Gastrocnemius medialis (tissue), 4 donors: ENCODE data around the gene DUSP8. TPM values are rescaled to one million over a fixed set of nuclear protein-coding genes. Genes with fewer than 3 reads are reported as not detected.

Experiments
- ATAC-seq, 2 donors: fragments of 150-250 bp; one replicate each; pipeline ENCODE4 v1.9.1; 2016
- DNase-seq, 2 donors: peaks; one replicate each; pipeline ENCODE4 v3.0.0-alpha.2; 2019
- H3K27ac ChIP-seq, 4 donors: fragments of 200-600 bp; sonication (generic); 1 replicate in 1 of 4; 2 replicates in 3 of 4; pipeline ENCODE4 v1.5.1; 2016 to 2018; ENCODE audit warnings: mild to moderate bottlenecking in 2 of 4, moderate library complexity in 1 of 4
- H3K27me3 ChIP-seq, 3 donors: fragments of 200-600 bp; sonication (generic) in 2 of 3; 1 replicate in 1 of 3; 2 replicates in 2 of 3; pipeline versions ENCODE4 v1.5.1 to v1.6.0; 2016 to 2019; ENCODE audit warnings: mild to moderate bottlenecking in 1 of 3, moderate library complexity in 1 of 3
- H3K36me3 ChIP-seq, 2 donors: fragments of 200-600 bp; sonication (generic) in 1 of 2; one replicate each; pipeline ENCODE4 v1.5.1; 2017 to 2018
- H3K4me1 ChIP-seq, 2 donors: fragments of 200-600 bp; sonication (generic) in 1 of 2; one replicate each; pipeline ENCODE4 v1.5.1; 2016 to 2017; ENCODE audit warnings: mild to moderate bottlenecking in 2 of 2
- H3K4me3 ChIP-seq, 4 donors: fragments of 200-600 bp; sonication (generic) in 3 of 4; 1 replicate in 1 of 4; 2 replicates in 3 of 4; pipeline ENCODE4 v1.5.1; 2016 to 2019; ENCODE audit warnings: mild to moderate bottlenecking in 2 of 4
- H3K9me3 ChIP-seq, 3 donors: fragments of 200-600 bp; sonication (generic) in 2 of 3; 1 replicate in 1 of 3; 2 replicates in 2 of 3; pipeline ENCODE4 v1.5.1; 2016 to 2019
- POLR2A ChIP-seq, 2 donors: fragments of 450-650 bp; IDR thresholded peaks; one replicate each; pipeline ENCODE4 v1.6.1; 2017; ENCODE audit warnings: antibody characterized with exemption in 2 of 2, mild to moderate bottlenecking in 2 of 2, moderate library complexity in 2 of 2
- in situ Hi-C, 4 donors: fragments of 200-750 bp; cut with MboI; loops; one replicate each; pipeline versions ENCODE4 v1.15.0 to v1.8.0; 2017; ENCODE audit warnings: low sequenced_read_pairs in 4 of 4
- intact Hi-C: fragments of 100-400 bp; cut with DNase I; formaldehyde crosslinking; loops from one replicate; pipeline ENCODE4 v1.15.1; 2023; ENCODE audit warnings: low total_unique reads
- total RNA-seq, 4 donors: library from RNA; depleted of rRNA; stranded (reverse); fragments of >200 nt; gene quantifications; one replicate each; pipeline versions ENCODE4 v1.1.0 to v1.2.3, GENCODE V29; 2016
- TF ChIP-seq, protein P1 (sequence below), 5 experiments: fragments of 450-650 bp in 3 of 5; fragments of 200-600 bp in 2 of 5; sonication (generic) in 2 of 5; IDR thresholded peaks in 4 of 5; conservative IDR thresholded peaks in 1 of 5; 1 replicate in 4 of 5; 2 replicates in 1 of 5; pipeline ENCODE4 v1.5.1; 2016 to 2019; ENCODE audit warnings: antibody characterized with exemption in 5 of 5, mild to moderate bottlenecking in 3 of 5, moderate library complexity in 3 of 5

DUSP8 gene
- total RNA-seq, 4 donors from 2014 or later: 2.6 to 25.9 (median 6.3) TPM

DNA sequence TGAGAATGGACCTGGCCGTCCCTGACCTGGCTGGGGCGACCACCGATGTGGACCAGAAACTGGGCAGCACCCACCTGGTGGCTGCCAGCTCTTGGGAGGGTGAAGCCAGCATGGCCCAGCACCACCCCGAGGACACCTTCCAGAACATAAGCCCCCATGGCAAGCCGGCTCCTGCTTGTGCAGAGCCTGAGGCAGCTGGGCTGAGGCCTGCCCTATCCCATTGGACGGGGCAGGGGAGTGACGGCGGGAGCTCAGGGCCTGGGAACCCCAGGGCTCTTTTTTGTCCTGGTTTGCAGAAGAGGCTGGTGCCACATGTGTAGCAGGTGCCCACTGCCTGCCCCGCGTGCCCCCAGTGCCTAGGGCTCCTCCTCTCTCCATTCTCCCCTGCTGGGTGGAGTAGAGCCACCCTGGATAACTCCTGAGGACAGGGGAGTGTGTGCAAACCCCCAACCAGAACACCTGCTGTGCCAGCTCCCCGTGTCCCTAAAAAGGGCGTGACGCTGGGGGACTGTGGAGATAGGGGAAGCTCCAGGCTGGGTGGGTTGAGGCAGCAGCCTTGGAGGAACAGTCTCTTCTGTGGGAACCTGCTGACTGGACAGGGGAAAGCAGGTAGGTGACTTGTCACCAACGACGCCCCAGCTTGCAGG, 11.9 kb downstream of the DUSP8 start:
- Histone ChIP-seq H3K4me3 (no peak overlapping the region), H3K4me1 (peaks cover 21 to 46% of the 10 kb centered on the region in 2 donors), H3K9me3 (no peaks in the 10 kb centered on the region), H3K36me3 (no peaks in the 10 kb centered on the region), H3K27ac (peak overlapping the region; percentile 87 to 95 (median 92)), H3K27me3 (no peaks in the 10 kb centered on the region)
- TF ChIP-seq, protein P1, sequence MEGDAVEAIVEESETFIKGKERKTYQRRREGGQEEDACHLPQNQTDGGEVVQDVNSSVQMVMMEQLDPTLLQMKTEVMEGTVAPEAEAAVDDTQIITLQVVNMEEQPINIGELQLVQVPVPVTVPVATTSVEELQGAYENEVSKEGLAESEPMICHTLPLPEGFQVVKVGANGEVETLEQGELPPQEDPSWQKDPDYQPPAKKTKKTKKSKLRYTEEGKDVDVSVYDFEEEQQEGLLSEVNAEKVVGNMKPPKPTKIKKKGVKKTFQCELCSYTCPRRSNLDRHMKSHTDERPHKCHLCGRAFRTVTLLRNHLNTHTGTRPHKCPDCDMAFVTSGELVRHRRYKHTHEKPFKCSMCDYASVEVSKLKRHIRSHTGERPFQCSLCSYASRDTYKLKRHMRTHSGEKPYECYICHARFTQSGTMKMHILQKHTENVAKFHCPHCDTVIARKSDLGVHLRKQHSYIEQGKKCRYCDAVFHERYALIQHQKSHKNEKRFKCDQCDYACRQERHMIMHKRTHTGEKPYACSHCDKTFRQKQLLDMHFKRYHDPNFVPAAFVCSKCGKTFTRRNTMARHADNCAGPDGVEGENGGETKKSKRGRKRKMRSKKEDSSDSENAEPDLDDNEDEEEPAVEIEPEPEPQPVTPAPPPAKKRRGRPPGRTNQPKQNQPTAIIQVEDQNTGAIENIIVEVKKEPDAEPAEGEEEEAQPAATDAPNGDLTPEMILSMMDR (IDR thresholded peaks at IDR 0.05 in 4 of 5, conservative IDR thresholded peaks at IDR 0.05 in 1 of 5): no peak
- TF ChIP-seq POLR2A (IDR thresholded peaks at IDR 0.05): no peak
- in situ Hi-C loops (no loop called here), intact Hi-C loops (no loop called here)
- DNase-seq: no peak
- peak in 1 of 2 donors; percentile 3 for ATAC-seq

DNA sequence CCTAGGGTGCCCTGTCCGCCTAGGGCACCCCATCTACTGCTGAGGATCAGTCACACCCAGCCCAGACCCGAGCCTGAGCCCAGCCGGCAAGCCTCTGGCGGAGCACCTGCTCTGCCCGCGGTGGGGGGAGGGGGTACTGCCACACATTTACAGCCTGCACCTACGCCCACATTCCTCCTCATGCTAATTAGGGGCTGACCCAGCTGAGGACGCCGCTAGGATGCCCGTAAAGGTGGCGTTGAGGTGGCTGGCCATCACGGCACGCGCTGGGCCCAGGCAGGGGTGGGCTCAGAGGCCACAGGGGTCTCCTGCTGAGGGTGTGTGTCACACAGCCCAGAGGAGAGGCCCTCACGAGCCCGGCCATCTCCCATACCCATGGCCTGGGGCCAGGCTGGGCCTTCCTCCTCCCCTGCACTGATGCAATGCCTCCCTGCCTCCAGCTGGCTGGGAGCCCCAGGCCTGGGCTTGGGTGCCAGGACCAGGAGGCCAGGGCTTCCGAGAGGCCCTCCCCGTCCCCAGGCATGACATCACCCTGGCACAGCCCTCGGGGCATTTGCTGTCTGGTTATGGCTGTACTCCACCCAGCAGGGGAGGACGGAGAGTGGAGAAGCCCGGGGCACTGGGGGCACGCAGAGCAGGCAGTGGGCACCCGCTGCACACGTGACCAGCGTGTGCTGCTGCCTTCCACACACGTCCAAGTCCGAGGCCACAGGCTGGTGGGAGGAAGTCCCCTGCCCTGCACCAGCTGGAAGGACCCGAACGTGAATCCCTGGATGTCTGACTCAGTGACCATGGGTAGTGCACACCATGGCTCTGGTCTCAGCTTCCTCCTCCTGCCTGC, 12.7 kb downstream of the DUSP8 start:
- Histone ChIP-seq H3K27me3 (no peaks in the 10 kb centered on the region), H3K9me3 (no peaks in the 10 kb centered on the region), H3K4me3 (peak overlapping the region in 3 of 4 donors; percentile 17 to 27 (median 22)), H3K27ac (peak overlapping the region; percentile 87 to 95 (median 92)), H3K4me1 (peaks cover 21 to 41% of the 10 kb centered on the region in 2 donors), H3K36me3 (no peaks in the 10 kb centered on the region)
- intact Hi-C loops: loop anchor here (1.0 kb wide), 2 partner anchors 12 to 13 kb away; partner anchors contain the start of gene DUSP8
- DNase-seq (peak; percentile 79 to 96), ATAC-seq (peak; percentile 82 to 85)
- in situ Hi-C loops: no loop called here
- peak in 1 of 2 donors; percentile 43 for TF ChIP-seq POLR2A (IDR thresholded peaks at IDR 0.05)
- TF ChIP-seq, protein P1 (IDR thresholded peaks at IDR 0.05 in 4 of 5, conservative IDR thresholded peaks at IDR 0.05 in 1 of 5): peak in 2 of 5 experiments; percentile 26 to 27

DNA sequence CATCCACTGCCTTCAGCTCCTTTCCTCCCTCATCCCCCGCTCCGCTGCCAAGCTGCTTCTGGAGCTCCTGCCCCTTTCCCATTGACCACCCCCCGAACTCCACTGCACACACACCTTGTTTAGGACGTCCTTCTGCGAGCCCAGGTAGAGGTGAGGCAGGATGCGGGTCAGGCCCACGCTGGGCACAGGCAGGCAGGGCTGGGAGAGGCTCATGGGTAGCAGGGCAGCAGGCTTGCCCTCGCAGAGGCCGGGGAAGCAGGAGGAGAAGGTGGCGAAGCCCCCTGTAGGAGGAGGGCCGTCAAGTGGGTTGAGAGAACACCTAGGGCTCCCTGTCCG, 13.3 kb downstream of the DUSP8 start:
- no peak for TF ChIP-seq POLR2A (IDR thresholded peaks at IDR 0.05)
- TF ChIP-seq, protein P1 (IDR thresholded peaks at IDR 0.05 in 4 of 5, conservative IDR thresholded peaks at IDR 0.05 in 1 of 5): no peak
- Histone ChIP-seq H3K4me3 (peak overlapping the region in 1 of 4 donors; percentile 27), H3K36me3 (no peaks in the 10 kb centered on the region), H3K27ac (peak overlapping the region; percentile 87 to 95 (median 92)), H3K4me1 (peaks cover 22 to 41% of the 10 kb centered on the region in 2 donors), H3K27me3 (no peaks in the 10 kb centered on the region), H3K9me3 (no peaks in the 10 kb centered on the region)
- in situ Hi-C loops (no loop called here), intact Hi-C loops (loop anchor here (1.0 kb wide), 2 partner anchors 11 to 14 kb away; partner anchors contain the start of gene DUSP8)
- ATAC-seq: peak in 1 of 2 donors; percentile 1
- no peak for DNase-seq

DNA sequence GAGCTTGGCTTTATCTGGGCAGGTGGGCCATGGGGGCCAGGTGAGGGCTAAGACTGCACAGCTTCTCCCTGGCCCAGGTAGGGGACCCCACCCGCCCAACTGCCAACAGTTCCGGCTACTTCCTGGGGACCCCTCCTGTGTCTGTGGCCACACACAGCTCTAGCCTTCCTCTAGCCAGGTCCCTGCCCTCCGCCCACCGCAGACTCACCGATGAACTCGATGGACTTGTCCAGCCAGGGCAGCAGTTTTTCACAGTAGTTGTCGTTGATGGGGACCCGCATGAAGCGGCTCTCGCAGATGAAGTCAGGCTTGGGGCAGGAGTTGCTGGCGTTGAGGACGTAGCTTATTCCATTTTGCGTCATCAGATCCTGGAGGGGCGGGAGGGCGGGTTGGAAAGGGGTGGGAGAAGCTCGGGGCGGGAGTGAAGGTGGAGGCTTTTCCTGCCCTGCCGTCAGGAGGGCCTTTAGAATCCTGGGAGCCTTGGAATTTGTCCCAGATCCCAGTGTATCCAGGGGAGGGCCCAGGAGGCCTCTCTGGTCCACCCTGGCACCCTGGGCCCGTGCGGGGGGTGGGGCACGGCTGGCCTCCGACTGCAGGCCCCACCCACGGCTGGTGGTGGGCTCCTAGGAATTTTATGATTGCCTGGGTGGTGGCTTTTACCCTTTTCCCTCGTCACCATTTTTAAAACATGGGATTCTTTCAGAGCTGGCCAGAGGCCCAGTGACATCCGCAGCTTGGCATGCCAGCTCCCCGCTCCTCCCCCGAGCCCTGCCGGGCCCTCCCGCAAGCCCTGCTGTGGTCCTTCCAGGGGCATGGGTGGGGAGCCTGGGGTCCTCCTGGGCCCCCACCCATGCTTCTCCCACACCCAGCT, 13.9 kb downstream of the DUSP8 start:
- H3K4me1 ChIP-seq: peaks cover 28 to 45% of the 10 kb centered on the region in 2 donors
- no peaks in the 10 kb centered on the region for H3K36me3 ChIP-seq
- DNase-seq (no peak), ATAC-seq (no peak)
- H3K27ac ChIP-seq: peak overlapping the region; percentile 87 to 95 (median 92)
- no peak overlapping the region for H3K4me3 ChIP-seq
- TF ChIP-seq POLR2A (IDR thresholded peaks at IDR 0.05): no peak
- TF ChIP-seq, protein P1 (IDR thresholded peaks at IDR 0.05 in 4 of 5, conservative IDR thresholded peaks at IDR 0.05 in 1 of 5): no peak
- intact Hi-C loops (no loop called here), in situ Hi-C loops (no loop called here)
- H3K27me3 ChIP-seq: no peaks in the 10 kb centered on the region
- no peaks in the 10 kb centered on the region for H3K9me3 ChIP-seq
